NT2/D1 (cell line): ENCODE measurements around the gene GPR142.

Source experiments
- SUZ12 ChIP-seq: IDR thresholded peaks from 2 replicates; pipeline ENCODE4 v1.6.1; 2011; ENCODE audit not compliant: insufficient read length, insufficient read depth; ENCODE audit errors: extremely low read depth
- YY1 ChIP-seq: IDR thresholded peaks from 2 replicates; pipeline ENCODE4 v1.6.1; 2011; ENCODE audit not compliant: insufficient read length, insufficient read depth
- ZNF274 ChIP-seq: IDR thresholded peaks from 2 replicates; pipeline ENCODE4 v1.6.1; 2011; ENCODE audit warnings: mild to moderate bottlenecking, low read depth, low read length

DNA sequence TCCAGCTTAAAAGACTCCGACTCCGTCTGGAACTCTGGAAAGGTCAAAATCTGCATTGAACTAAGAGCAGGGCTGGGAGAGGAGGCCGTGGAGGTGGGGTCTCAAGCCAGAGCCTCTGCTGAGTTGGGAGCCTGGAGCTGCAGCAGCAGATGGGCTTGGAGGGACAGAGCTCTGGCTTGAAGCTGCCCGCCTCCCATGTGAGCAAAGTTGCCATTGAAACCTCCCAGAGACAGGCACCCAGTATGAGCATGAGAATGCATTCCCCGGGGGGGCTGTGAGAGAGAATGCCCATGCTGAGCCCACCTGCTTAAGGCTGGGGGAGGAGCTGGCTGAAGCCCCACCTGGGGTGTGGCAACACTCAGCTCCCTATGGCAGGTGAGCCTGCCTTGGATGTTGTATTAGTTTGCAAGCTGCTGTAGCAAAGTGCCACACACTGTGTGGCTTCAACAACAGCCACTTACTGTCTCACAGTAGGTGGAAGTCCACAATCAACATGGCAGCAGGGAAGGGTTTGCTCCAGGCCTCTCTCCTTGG lies 31.7 kb upstream of the GPR142 start:
- TF ChIP-seq SUZ12 (no peak), ZNF274 (no peak), YY1 (no peak)
